GM12878 (cell line): Measurements from ENCODE around the gene KCNIP2. TPM values are rescaled to one million over a fixed set of nuclear protein-coding genes. Genes with fewer than 3 reads are reported as not detected.

ENCODE experiments used
- ATAC-seq: fragments of 200-7000 bp; cut with Tn5 transposase; 3 replicates; pipeline ENCODE4 v1.9.1; 2020; ENCODE audit warnings: mild to moderate bottlenecking, moderate library complexity
- BruUV-seq: library from RNA; stranded (reverse); fragments of 400-500 nt; replicated peaks from 2 replicates; lab custom pipeline; 2021; lab: Mats Ljungman, UMichigan
- CTCF ChIA-PET: fragments of 300-600 bp; sonication (Branson Sonifier 250); formaldehyde crosslinking; extraction: SDS; loops from one replicate; lab custom pipeline; 2021; ENCODE audit warnings: inconsistent platforms; lab: Yijun Ruan, JAX
- POLR2A ChIA-PET: fragments of 350-600 bp; formaldehyde crosslinking; extraction: SDS; loops from one replicate; lab custom pipeline; 2021; ENCODE audit warnings: inconsistent platforms; lab: Charles Lee
- RAD21 ChIA-PET: fragments of 300-600 bp; sonication (Branson Sonifier 250); formaldehyde crosslinking; loops from one replicate; lab custom pipeline; 2023; ENCODE audit warnings: antibody characterized with exemption; ENCODE audit not compliant: unreplicated experiment; lab: Charles Lee
- SMC1A ChIA-PET: fragments of 300-600 bp; sonication (Branson Sonifier 250); formaldehyde crosslinking; loops from one replicate; lab custom pipeline; 2023; ENCODE audit not compliant: unreplicated experiment, uncharacterized antibody; lab: Charles Lee
- DNase-seq: peaks from one replicate; pipeline ENCODE4 v3.0.0-alpha.2; 2011; ENCODE audit warnings: low read depth, low spot score
- FAIRE-seq: peaks from 3 replicates; lab custom pipeline; 2011; peaks lifted over from hg19 to GRCh38; lab: Jason Lieb, UNC
- H2AFZ ChIP-seq: 2 replicates; pipeline ENCODE4 v1.6.0; 2011; ENCODE audit warnings: low read depth, low read length, control low read depth; ENCODE audit not compliant: control insufficient read depth
- H3K27ac ChIP-seq: 2 replicates; pipeline ENCODE4 v1.5.1; 2011; ENCODE audit warnings: control low read depth; ENCODE audit not compliant: control insufficient read depth, insufficient read depth
- H3K27me3 ChIP-seq, 2 experiments: replicated peaks in 1 of 2; 2 replicates each; pipeline versions ENCODE4 v1.6.0 to v1.6.1; 2011; ENCODE audit warnings: low read length in 1 of 2; ENCODE audit not compliant: control insufficient read depth in 2 of 2, insufficient read depth in 2 of 2
- H3K36me3 ChIP-seq, 2 experiments: 2 replicates each; pipeline ENCODE4 v1.5.1; 2011; ENCODE audit warnings: low read length in 1 of 2; ENCODE audit not compliant: control insufficient read depth in 2 of 2, insufficient read depth in 2 of 2
- H3K4me1 ChIP-seq: 2 replicates; pipeline ENCODE4 v1.6.1; 2011; ENCODE audit warnings: mild to moderate bottlenecking, low read length, moderate library complexity, mixed read lengths; ENCODE audit not compliant: control insufficient read depth, insufficient read depth
- H3K4me2 ChIP-seq: 2 replicates; pipeline ENCODE4 v1.6.0; 2011; ENCODE audit warnings: control low read depth; ENCODE audit not compliant: control insufficient read depth, insufficient read depth
- H3K4me3 ChIP-seq: fragments of 200-600 bp; sonication (generic); 2 replicates; pipeline ENCODE4 v1.5.1; 2016
- H3K79me2 ChIP-seq: 2 replicates; pipeline ENCODE4 v1.6.0; 2011; ENCODE audit warnings: low read length; ENCODE audit not compliant: control insufficient read depth, insufficient read depth
- H3K9ac ChIP-seq: 2 replicates; pipeline ENCODE4 v1.8.0; 2011; ENCODE audit warnings: low read length, control low read depth, mixed read lengths; ENCODE audit not compliant: control insufficient read depth, insufficient read depth
- H3K9me3 ChIP-seq: replicated peaks from 3 replicates; pipeline ENCODE4 v1.5.1; 2011; ENCODE audit warnings: mild to moderate bottlenecking, low read length; ENCODE audit not compliant: control insufficient read depth, insufficient read depth
- H4K20me1 ChIP-seq: 2 replicates; pipeline ENCODE4 v1.6.0; 2011; ENCODE audit not compliant: control insufficient read depth, insufficient read depth
- ATF7 ChIP-seq: fragments of 450-650 bp; IDR thresholded peaks from 2 replicates; pipeline ENCODE4 v1.6.1; 2016; ENCODE audit warnings: low read depth, mild to moderate bottlenecking
- BHLHE40 ChIP-seq, 2 experiments: fragments of 450-650 bp in 1 of 2; IDR thresholded peaks; 2 replicates each; pipeline ENCODE4 v1.6.1; 2011 to 2017; ENCODE audit warnings: low read depth in 2 of 2, borderline replicate concordance in 1 of 2, improper control_type of control experiment in 1 of 2, low read length in 1 of 2, mild to moderate bottlenecking in 1 of 2
- BMI1 ChIP-seq: fragments of 450-650 bp; IDR thresholded peaks from 2 replicates; pipeline ENCODE4 v1.6.1; 2016; ENCODE audit warnings: mild to moderate bottlenecking, moderate library complexity, borderline replicate concordance
- DPF2 ChIP-seq: fragments of 450-650 bp; IDR thresholded peaks from 2 replicates; pipeline ENCODE4 v1.6.1; 2017; ENCODE audit warnings: mild to moderate bottlenecking
- EGR1 ChIP-seq, 2 experiments: IDR thresholded peaks; 1 replicate in 1 of 2; 2 replicates in 1 of 2; pipeline ENCODE4 v1.6.1; 2011 to 2012; ENCODE audit warnings: low read depth in 2 of 2, low read length in 2 of 2, borderline replicate concordance in 1 of 2, mild to moderate bottlenecking in 1 of 2, moderate library complexity in 1 of 2
- FOS ChIP-seq: IDR thresholded peaks from 3 replicates; pipeline ENCODE4 v1.6.1; 2011; ENCODE audit warnings: borderline replicate concordance; ENCODE audit not compliant: insufficient read length; ENCODE audit errors: extremely low read depth
- LARP7 ChIP-seq: fragments of 450-650 bp; IDR thresholded peaks from 2 replicates; pipeline ENCODE4 v1.6.1; 2017; ENCODE audit warnings: mild to moderate bottlenecking
- MXI1 ChIP-seq: fragments of 150-350 bp; IDR thresholded peaks from 2 replicates; pipeline ENCODE4 v1.6.1; 2011; ENCODE audit warnings: low read depth, mild to moderate bottlenecking, inconsistent platforms, low read length, improper control_type of control experiment
- MYB ChIP-seq: fragments of 150-350 bp; IDR thresholded peaks from 2 replicates; pipeline ENCODE4 v1.6.1; 2014; ENCODE audit warnings: mild to moderate bottlenecking, low read depth, low read length, borderline replicate concordance
- POLR2AphosphoS2 ChIP-seq: IDR thresholded peaks from 2 replicates; pipeline ENCODE4 v1.6.1; 2011; ENCODE audit warnings: low read depth, mild to moderate bottlenecking, low read length, improper control_type of control experiment, moderate library complexity
- RFX5 ChIP-seq: IDR thresholded peaks from 2 replicates; pipeline ENCODE4 v1.6.1; 2011; ENCODE audit warnings: low read depth, low read length, improper control_type of control experiment
- SIN3A ChIP-seq: IDR thresholded peaks from 2 replicates; pipeline ENCODE4 v1.6.1; 2012; ENCODE audit warnings: low read depth, low read length, improper control_type of control experiment
- SREBF2 ChIP-seq: IDR thresholded peaks from 2 replicates; pipeline ENCODE4 v1.6.1; 2012; ENCODE audit warnings: mild to moderate bottlenecking, low read length
- WGBS: methylation state at CpG from one replicate; pipeline ENCODE4 v1.1.6; 2016; ENCODE audit warnings: low lambda C conversion rate; ENCODE audit not compliant: insufficient replicate concordance, insufficient coverage; ENCODE audit errors: missing lambda C conversion rate; 5-methylcytosine and 5-hydroxymethylcytosine counted together
- in situ Hi-C: fragments of 300-500 bp; cut with MboI; formaldehyde crosslinking; loops from 9 replicates; pipeline ENCODE4 v1.14.3; 2018; ENCODE audit warnings: mixed read lengths
- intact Hi-C: fragments of 100-400 bp; cut with micrococcal nuclease; formaldehyde crosslinking; loops from one replicate; pipeline ENCODE4 v1.14.2; 2022; ENCODE audit not compliant: unreplicated experiment
- polyA plus RNA-seq, 11 experiments: library from polyadenylated mRNA; depleted of rRNA in 4 of 11; unstranded in 6 of 11; stranded (reverse) in 5 of 11; fragments of >200 nt; fragmentation: Nextera tagmentation in 4 of 11; fragmentation: Illumina TruSeq in 1 of 11; extraction: Ambion mirVana in 4 of 11; extraction: Trizol in 1 of 11; gene quantifications; 1 replicate in 1 of 11; 2 replicates in 10 of 11; pipeline versions ENCODE4 v1.2.1 to v1.2.3, GENCODE V29; 2011 to 2016; ENCODE audit warnings: inconsistent platforms in 2 of 11, missing spikeins in 2 of 11, low read depth in 1 of 11
- total RNA-seq, 4 experiments: library from RNA; depleted of rRNA in 3 of 4; stranded (reverse); fragments of >200 nt in 3 of 4; fragmentation: Illumina TruSeq in 1 of 4; extraction: Trizol in 1 of 4; gene quantifications; 2 replicates each; pipeline versions ENCODE4 v1.2.1 to v1.2.3, GENCODE V29; 2013 to 2021
- TF ChIP-seq, protein P1 (sequence below): IDR thresholded peaks from 2 replicates; pipeline ENCODE4 v1.6.1; 2012; ENCODE audit warnings: mild to moderate bottlenecking, low read depth, low read length
- TF ChIP-seq, protein P2 (sequence below): fragments of 450-650 bp; formaldehyde crosslinking; IDR thresholded peaks from 2 replicates; pipeline ENCODE4 v1.4.0; 2022; ENCODE audit warnings: mild to moderate bottlenecking, moderate library complexity
- TF ChIP-seq, protein P3 (sequence below): fragments of 450-650 bp; IDR thresholded peaks from 2 replicates; pipeline ENCODE4 v1.6.1; 2017; ENCODE audit warnings: mild to moderate bottlenecking

Gene KCNIP2
- total and polyA plus RNA-seq, 10 of the 15 experiments (the other 5 are each of a cell fraction or from before 2014, with no cell fraction given): 0.46 to 4.3 (median 1.7) TPM

DNA sequence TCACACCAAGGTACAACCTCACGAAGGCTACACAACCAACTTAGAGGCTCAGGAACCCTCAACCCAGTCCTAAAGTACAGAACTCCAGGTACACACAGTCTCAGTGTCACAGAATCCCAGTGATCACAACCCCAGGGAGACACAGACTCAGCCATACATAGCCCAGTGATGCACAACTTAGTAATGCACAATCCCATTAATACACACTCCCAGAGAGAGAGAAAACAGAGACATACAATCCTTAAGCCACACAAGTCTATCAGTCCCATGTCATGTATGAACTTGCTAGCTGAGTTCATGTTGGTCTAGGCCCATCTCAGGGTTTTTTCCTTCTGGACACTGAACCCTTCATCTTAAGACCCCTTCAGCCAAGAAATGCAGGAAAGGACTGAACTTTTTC is 4.6 kb downstream of the KCNIP2 start:
- no peaks in the 10 kb centered on the region; the same call in 1 of the 2 replicates for H4K20me1 ChIP-seq
- no peaks in the 10 kb centered on the region; a peak in 1 of 4 replicates for H3K36me3 ChIP-seq
- no peaks in the 10 kb centered on the region; the same call in 1 of the 2 replicates for H3K79me2 ChIP-seq
- H3K27me3 ChIP-seq: no peaks in the 10 kb centered on the region
- WGBS: 86% methylated on average over 1 of the region's 1 CpG
- ATAC-seq: no peak
- CTCF ChIA-PET: interaction anchor here (0.8 to 17.0 kb wide), 13 partner anchors 8 to 232 kb away, joined by 3 to 697 read pairs (median 20); partner anchors contain the start of genes HPS6 and OGA
- no peaks in the 10 kb centered on the region for H3K9me3 ChIP-seq
- SMC1A ChIA-PET: interaction anchor here (0.5 to 13.6 kb wide), 10 partner anchors 19 to 231 kb away, joined by 3 to 407 read pairs (median 4); partner anchors contain the start of gene NPM3
- H3K4me1 ChIP-seq: peaks cover 27% of the 10 kb centered on the region
- no peak overlapping the region for H2AFZ ChIP-seq
- no peak overlapping the region for H3K4me2 ChIP-seq
- intact Hi-C loops (loop anchor here (5.0 kb wide), 1 partner anchor 278 kb away; no protein-coding TSS in a partner anchor), in situ Hi-C loops (no loop called here)
- POLR2A ChIA-PET: interaction anchor here (0.6 to 3.5 kb wide), 8 partner anchors 14 to 171 kb away, joined by 3 to 25 read pairs (median 4); partner anchors contain the start of gene OGA
- peak overlapping the region; percentile 81; the same call in 1 of the 2 replicates for H3K4me3 ChIP-seq
- no peak overlapping the region for H3K9ac ChIP-seq
- no TSS peak for BruUV-seq
- no peak for FAIRE-seq
- DNase-seq: no peak
- no peak overlapping the region for H3K27ac ChIP-seq
- RAD21 ChIA-PET: interaction anchor here (0.6 to 9.5 kb wide), 21 partner anchors 8 to 275 kb away, joined by 3 to 538 read pairs (median 6); partner anchors contain the start of gene OGA
- TF ChIP-seq ATF7 (no peak), RFX5 (no peak), FOS (no peak), SIN3A (no peak), EGR1 (IDR thresholded peaks at IDR 0.05; ENCODE audit: borderline replicate concordance in 1 of 2, low read depth in 2 of 2, low read length in 2 of 2) (no peak), LARP7 (no peak), POLR2AphosphoS2 (no peak), DPF2 (no peak), BMI1 (no peak), MXI1 (no peak), SREBF2 (no peak), BHLHE40 (IDR thresholded peaks at IDR 0.05; ENCODE audit: borderline replicate concordance in 1 of 2, low read depth in 2 of 2, low read length in 1 of 2) (no peak), MYB (no peak)
- TF ChIP-seq, protein P1, sequence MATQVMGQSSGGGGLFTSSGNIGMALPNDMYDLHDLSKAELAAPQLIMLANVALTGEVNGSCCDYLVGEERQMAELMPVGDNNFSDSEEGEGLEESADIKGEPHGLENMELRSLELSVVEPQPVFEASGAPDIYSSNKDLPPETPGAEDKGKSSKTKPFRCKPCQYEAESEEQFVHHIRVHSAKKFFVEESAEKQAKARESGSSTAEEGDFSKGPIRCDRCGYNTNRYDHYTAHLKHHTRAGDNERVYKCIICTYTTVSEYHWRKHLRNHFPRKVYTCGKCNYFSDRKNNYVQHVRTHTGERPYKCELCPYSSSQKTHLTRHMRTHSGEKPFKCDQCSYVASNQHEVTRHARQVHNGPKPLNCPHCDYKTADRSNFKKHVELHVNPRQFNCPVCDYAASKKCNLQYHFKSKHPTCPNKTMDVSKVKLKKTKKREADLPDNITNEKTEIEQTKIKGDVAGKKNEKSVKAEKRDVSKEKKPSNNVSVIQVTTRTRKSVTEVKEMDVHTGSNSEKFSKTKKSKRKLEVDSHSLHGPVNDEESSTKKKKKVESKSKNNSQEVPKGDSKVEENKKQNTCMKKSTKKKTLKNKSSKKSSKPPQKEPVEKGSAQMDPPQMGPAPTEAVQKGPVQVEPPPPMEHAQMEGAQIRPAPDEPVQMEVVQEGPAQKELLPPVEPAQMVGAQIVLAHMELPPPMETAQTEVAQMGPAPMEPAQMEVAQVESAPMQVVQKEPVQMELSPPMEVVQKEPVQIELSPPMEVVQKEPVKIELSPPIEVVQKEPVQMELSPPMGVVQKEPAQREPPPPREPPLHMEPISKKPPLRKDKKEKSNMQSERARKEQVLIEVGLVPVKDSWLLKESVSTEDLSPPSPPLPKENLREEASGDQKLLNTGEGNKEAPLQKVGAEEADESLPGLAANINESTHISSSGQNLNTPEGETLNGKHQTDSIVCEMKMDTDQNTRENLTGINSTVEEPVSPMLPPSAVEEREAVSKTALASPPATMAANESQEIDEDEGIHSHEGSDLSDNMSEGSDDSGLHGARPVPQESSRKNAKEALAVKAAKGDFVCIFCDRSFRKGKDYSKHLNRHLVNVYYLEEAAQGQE: no peak
- TF ChIP-seq, protein P2, sequence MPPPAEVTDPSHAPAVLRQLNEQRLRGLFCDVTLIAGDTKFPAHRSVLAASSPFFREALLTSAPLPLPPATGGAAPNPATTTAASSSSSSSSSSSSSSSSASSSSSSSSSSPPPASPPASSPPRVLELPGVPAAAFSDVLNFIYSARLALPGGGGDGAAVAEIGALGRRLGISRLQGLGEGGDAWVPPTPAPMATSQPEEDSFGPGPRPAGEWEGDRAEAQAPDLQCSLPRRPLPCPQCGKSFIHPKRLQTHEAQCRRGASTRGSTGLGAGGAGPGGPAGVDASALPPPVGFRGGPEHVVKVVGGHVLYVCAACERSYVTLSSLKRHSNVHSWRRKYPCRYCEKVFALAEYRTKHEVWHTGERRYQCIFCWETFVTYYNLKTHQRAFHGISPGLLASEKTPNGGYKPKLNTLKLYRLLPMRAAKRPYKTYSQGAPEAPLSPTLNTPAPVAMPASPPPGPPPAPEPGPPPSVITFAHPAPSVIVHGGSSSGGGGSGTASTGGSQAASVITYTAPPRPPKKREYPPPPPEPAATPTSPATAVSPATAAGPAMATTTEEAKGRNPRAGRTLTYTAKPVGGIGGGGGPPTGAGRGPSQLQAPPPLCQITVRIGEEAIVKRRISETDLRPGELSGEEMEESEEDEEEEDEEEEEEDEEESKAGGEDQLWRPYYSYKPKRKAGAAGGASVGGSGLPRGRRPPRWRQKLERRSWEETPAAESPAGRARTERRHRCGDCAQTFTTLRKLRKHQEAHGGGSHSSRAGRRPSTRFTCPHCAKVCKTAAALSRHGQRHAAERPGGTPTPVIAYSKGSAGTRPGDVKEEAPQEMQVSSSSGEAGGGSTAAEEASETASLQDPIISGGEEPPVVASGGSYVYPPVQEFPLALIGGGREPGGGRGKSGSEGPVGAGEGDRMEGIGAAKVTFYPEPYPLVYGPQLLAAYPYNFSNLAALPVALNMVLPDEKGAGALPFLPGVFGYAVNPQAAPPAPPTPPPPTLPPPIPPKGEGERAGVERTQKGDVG (CRISPR knock-in tag): no peak
- TF ChIP-seq, protein P3, sequence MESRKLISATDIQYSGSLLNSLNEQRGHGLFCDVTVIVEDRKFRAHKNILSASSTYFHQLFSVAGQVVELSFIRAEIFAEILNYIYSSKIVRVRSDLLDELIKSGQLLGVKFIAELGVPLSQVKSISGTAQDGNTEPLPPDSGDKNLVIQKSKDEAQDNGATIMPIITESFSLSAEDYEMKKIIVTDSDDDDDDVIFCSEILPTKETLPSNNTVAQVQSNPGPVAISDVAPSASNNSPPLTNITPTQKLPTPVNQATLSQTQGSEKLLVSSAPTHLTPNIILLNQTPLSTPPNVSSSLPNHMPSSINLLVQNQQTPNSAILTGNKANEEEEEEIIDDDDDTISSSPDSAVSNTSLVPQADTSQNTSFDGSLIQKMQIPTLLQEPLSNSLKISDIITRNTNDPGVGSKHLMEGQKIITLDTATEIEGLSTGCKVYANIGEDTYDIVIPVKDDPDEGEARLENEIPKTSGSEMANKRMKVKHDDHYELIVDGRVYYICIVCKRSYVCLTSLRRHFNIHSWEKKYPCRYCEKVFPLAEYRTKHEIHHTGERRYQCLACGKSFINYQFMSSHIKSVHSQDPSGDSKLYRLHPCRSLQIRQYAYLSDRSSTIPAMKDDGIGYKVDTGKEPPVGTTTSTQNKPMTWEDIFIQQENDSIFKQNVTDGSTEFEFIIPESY: no peak
